Measurements from ENCODE around the gene UNC5A.

Gene UNC5A

GRCh38 chr5:176785184-176786145, 24.9 kb upstream of the UNC5A start:
- Histone ChIP-seq H3K36me3 (ENCODE audit: control insufficient read depth, insufficient read depth, low read length) (no peaks in the 10 kb centered on the region), H3K27me3 (replicated peaks; ENCODE audit: control insufficient read depth, insufficient read depth, low read length) (peaks cover 2% of the 10 kb centered on the region; the same call in 1 of the 2 replicates), H3K4me3 (replicated peaks; ENCODE audit: low read depth, low read length) (no peak overlapping the region)
- no peak for DNase-seq (ENCODE audit: extremely low read depth, insufficient read length)
- no peak for TF ChIP-seq CTCF (IDR thresholded peaks at IDR 0.05; ENCODE audit: insufficient read depth, low read length, poor library complexity, severe bottlenecking)

GRCh38 chr5:176787676-176788075, 22.7 kb upstream of the UNC5A start:
- H3K36me3 ChIP-seq (ENCODE audit: control insufficient read depth, insufficient read depth, low read length), result no peaks in the 10 kb centered on the region
- DNase-seq (ENCODE audit: extremely low read depth, insufficient read length), result no peak
- peaks cover 3% of the 10 kb centered on the region; the same call in 1 of the 2 replicates for H3K27me3 ChIP-seq (replicated peaks; ENCODE audit: control insufficient read depth, insufficient read depth, low read length)
- no peak for TF ChIP-seq CTCF (IDR thresholded peaks at IDR 0.05; ENCODE audit: insufficient read depth, low read length, poor library complexity, severe bottlenecking)
- no peak overlapping the region for H3K4me3 ChIP-seq (replicated peaks; ENCODE audit: low read depth, low read length)

GRCh38 chr5:176788091-176788490, 22.3 kb upstream of the UNC5A start:
- H3K4me3 ChIP-seq (replicated peaks; ENCODE audit: low read depth, low read length), result no peak overlapping the region
- peaks cover 3% of the 10 kb centered on the region; the same call in 1 of the 2 replicates for H3K27me3 ChIP-seq (replicated peaks; ENCODE audit: control insufficient read depth, insufficient read depth, low read length)
- DNase-seq (ENCODE audit: extremely low read depth, insufficient read length), result no peak
- H3K36me3 ChIP-seq (ENCODE audit: control insufficient read depth, insufficient read depth, low read length), result no peaks in the 10 kb centered on the region
- no peak for TF ChIP-seq CTCF (IDR thresholded peaks at IDR 0.05; ENCODE audit: insufficient read depth, low read length, poor library complexity, severe bottlenecking)

GRCh38 chr5:176788941-176789872, 21.2 kb upstream of the UNC5A start:
- Histone ChIP-seq H3K36me3 (ENCODE audit: control insufficient read depth, insufficient read depth, low read length) (no peaks in the 10 kb centered on the region), H3K27me3 (replicated peaks; ENCODE audit: control insufficient read depth, insufficient read depth, low read length) (peaks cover 3% of the 10 kb centered on the region), H3K4me3 (replicated peaks; ENCODE audit: low read depth, low read length) (no peak overlapping the region)
- no peak for TF ChIP-seq CTCF (IDR thresholded peaks at IDR 0.05; ENCODE audit: insufficient read depth, low read length, poor library complexity, severe bottlenecking)
- DNase-seq (ENCODE audit: extremely low read depth, insufficient read length), result no peak

GRCh38 chr5:176789873-176790615, 20.3 kb upstream of the UNC5A start:
- H3K27me3 ChIP-seq (replicated peaks; ENCODE audit: control insufficient read depth, insufficient read depth, low read length), result peaks cover 3% of the 10 kb centered on the region

More at GRCh38 chr5:176789873-176790615, 20.3 kb upstream of the UNC5A start:
- no peaks in the 10 kb centered on the region for H3K36me3 ChIP-seq (ENCODE audit: control insufficient read depth, insufficient read depth, low read length)
- no peak for TF ChIP-seq CTCF (IDR thresholded peaks at IDR 0.05; ENCODE audit: insufficient read depth, low read length, poor library complexity, severe bottlenecking)
- DNase-seq (ENCODE audit: extremely low read depth, insufficient read length), result no peak
- H3K4me3 ChIP-seq (replicated peaks; ENCODE audit: low read depth, low read length), result no peak overlapping the region

Measured in GM06990 (cell line).